BE2C (cell line): ENCODE data around the gene SLC35E3.

Experiments
- DNase-seq: peaks from one replicate; pipeline ENCODE4 v3.0.0-alpha.2; 2020
- H3K27me3 ChIP-seq: fragments of 250-450 bp; sonication (Bioruptor Pico); 2 replicates; pipeline ENCODE4 v1.5.1; 2020; ENCODE audit warnings: mild to moderate bottlenecking
- H3K36me3 ChIP-seq: fragments of 250-450 bp; sonication (Bioruptor Pico); 2 replicates; pipeline ENCODE4 v1.5.1; 2020; ENCODE audit warnings: mild to moderate bottlenecking
- H3K4me1 ChIP-seq: fragments of 250-450 bp; sonication (Bioruptor Pico); 2 replicates; pipeline ENCODE4 v1.5.1; 2020
- H3K4me3 ChIP-seq: 2 replicates; pipeline ENCODE4 v1.5.1; 2011; ENCODE audit warnings: low read depth, low read length
- H3K9me3 ChIP-seq: fragments of 250-450 bp; sonication (Bioruptor Pico); 2 replicates; pipeline ENCODE4 v1.5.1; 2020
- CTCF ChIP-seq: IDR thresholded peaks from 2 replicates; pipeline ENCODE4 v1.5.1; 2012; ENCODE audit warnings: mild to moderate bottlenecking, low read depth, low read length

Gene SLC35E3

GRCh38 chr12:68766646-68767045 lies 20.7 kb downstream of the SLC35E3 start:
- peaks cover 3% of the 10 kb centered on the region; the same call in 1 of the 2 replicates for H3K4me1 ChIP-seq
- no peak for DNase-seq
- H3K36me3 ChIP-seq = no peaks in the 10 kb centered on the region
- no peak for TF ChIP-seq CTCF
- no peak overlapping the region for H3K4me3 ChIP-seq
- peaks cover 4% of the 10 kb centered on the region for H3K9me3 ChIP-seq
- H3K27me3 ChIP-seq = no peaks in the 10 kb centered on the region

GRCh38 chr12:68767191-68767590 lies 21.2 kb downstream of the SLC35E3 start:
- DNase-seq = no peak
- peaks cover 3% of the 10 kb centered on the region; the same call in 1 of the 2 replicates for H3K4me1 ChIP-seq
- no peaks in the 10 kb centered on the region for H3K27me3 ChIP-seq
- H3K9me3 ChIP-seq = peaks cover 4% of the 10 kb centered on the region
- TF ChIP-seq CTCF = no peak
- no peaks in the 10 kb centered on the region for H3K36me3 ChIP-seq
- no peak overlapping the region for H3K4me3 ChIP-seq

- H3K4me1 ChIP-seq = peaks cover 3% of the 10 kb centered on the region; the same call in 1 of the 2 replicates
- H3K27me3 ChIP-seq = no peaks in the 10 kb centered on the region
- no peak for TF ChIP-seq CTCF
These were observed 22.5 kb downstream of the SLC35E3 start for GRCh38 chr12:68768431-68768939.

GRCh38 chr12:68769941-68770340 lies 24.0 kb downstream of the SLC35E3 start:
- H3K4me1 ChIP-seq = peaks cover 3% of the 10 kb centered on the region; the same call in 1 of the 2 replicates
- DNase-seq = no peak
- no peak overlapping the region for H3K4me3 ChIP-seq
- H3K36me3 ChIP-seq = no peaks in the 10 kb centered on the region
- TF ChIP-seq CTCF = no peak
- H3K9me3 ChIP-seq = peaks cover 4% of the 10 kb centered on the region
- H3K27me3 ChIP-seq = no peaks in the 10 kb centered on the region

More at GRCh38 chr12:68768431-68768939, 22.5 kb downstream of the SLC35E3 start:
- H3K36me3 ChIP-seq = no peaks in the 10 kb centered on the region
- no peak overlapping the region for H3K4me3 ChIP-seq
- peaks cover 4% of the 10 kb centered on the region for H3K9me3 ChIP-seq
- no peak for DNase-seq

- TF ChIP-seq CTCF = no peak
- peaks cover 3% of the 10 kb centered on the region; the same call in 1 of the 2 replicates for H3K4me1 ChIP-seq
- no peaks in the 10 kb centered on the region for H3K36me3 ChIP-seq
- DNase-seq = no peak
- no peaks in the 10 kb centered on the region for H3K27me3 ChIP-seq
- H3K9me3 ChIP-seq = peaks cover 4% of the 10 kb centered on the region
- no peak overlapping the region for H3K4me3 ChIP-seq
These were observed 25.4 kb downstream of the SLC35E3 start for GRCh38 chr12:68771223-68771925.

GRCh38 chr12:68772714-68773113 lies 26.7 kb downstream of the SLC35E3 start:
- H3K27me3 ChIP-seq = no peaks in the 10 kb centered on the region
- no peaks in the 10 kb centered on the region for H3K36me3 ChIP-seq
- H3K9me3 ChIP-seq = peaks cover 4% of the 10 kb centered on the region
- no peak overlapping the region for H3K4me3 ChIP-seq
- H3K4me1 ChIP-seq = peaks cover 3% of the 10 kb centered on the region; the same call in 1 of the 2 replicates
- no peak for DNase-seq
- TF ChIP-seq CTCF = no peak
